Measurements from ENCODE around the gene ACP3.

DNA sequence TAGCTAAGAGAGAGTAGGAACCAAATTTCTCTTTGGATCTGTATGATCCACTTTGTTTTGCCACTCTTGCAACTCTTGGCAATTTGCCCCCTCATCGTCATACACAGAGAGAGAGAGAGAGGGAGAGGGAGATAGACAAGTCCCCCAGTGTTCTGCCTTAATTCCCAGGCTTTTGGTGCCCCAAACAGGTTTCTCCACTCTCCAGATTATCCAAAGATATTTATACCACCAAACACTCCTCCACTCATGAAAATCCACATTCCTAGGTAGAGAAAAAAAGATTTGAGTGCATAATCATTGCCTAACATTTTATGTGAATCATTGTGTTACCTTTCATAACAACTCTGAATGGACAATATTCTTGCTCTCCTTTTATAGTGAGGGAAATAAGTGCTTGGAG is 15.3 kb downstream of the ACP3 start:
- TF ChIP-seq, protein P1, sequence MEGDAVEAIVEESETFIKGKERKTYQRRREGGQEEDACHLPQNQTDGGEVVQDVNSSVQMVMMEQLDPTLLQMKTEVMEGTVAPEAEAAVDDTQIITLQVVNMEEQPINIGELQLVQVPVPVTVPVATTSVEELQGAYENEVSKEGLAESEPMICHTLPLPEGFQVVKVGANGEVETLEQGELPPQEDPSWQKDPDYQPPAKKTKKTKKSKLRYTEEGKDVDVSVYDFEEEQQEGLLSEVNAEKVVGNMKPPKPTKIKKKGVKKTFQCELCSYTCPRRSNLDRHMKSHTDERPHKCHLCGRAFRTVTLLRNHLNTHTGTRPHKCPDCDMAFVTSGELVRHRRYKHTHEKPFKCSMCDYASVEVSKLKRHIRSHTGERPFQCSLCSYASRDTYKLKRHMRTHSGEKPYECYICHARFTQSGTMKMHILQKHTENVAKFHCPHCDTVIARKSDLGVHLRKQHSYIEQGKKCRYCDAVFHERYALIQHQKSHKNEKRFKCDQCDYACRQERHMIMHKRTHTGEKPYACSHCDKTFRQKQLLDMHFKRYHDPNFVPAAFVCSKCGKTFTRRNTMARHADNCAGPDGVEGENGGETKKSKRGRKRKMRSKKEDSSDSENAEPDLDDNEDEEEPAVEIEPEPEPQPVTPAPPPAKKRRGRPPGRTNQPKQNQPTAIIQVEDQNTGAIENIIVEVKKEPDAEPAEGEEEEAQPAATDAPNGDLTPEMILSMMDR (conservative IDR thresholded peaks at IDR 0.05): no peak
- no peak for TF ChIP-seq ZFX (IDR thresholded peaks at IDR 0.05)
